ENCODE results near the gene UNC13B.

- no peak for TF ChIP-seq CTCF (IDR thresholded peaks at IDR 0.05 in 2 of 3, conservative IDR thresholded peaks at IDR 0.05 in 1 of 3; ENCODE audit: insufficient read depth in 2 of 3, low read depth in 1 of 3, low read length in 3 of 3)
- TF ChIP-seq SRSF9 (IDR thresholded peaks at IDR 0.05; ENCODE audit: borderline replicate concordance, low read depth, low read length) = no peak
- no peak for TF ChIP-seq KDM1A (IDR thresholded peaks at IDR 0.05)
- no peak for TF ChIP-seq NR2C2 (CRISPR knock-in tag; IDR thresholded peaks at IDR 0.05)
- no peak for TF ChIP-seq NR2C2 (tag; IDR thresholded peaks at IDR 0.05)
- no peak for TF ChIP-seq ZNF76 (CRISPR knock-in tag; IDR thresholded peaks at IDR 0.05; ENCODE audit: borderline replicate concordance)
- no peak for TF ChIP-seq ZBTB7A (IDR thresholded peaks at IDR 0.05; ENCODE audit: borderline replicate concordance, control insufficient read depth, low read depth, low read length)
- TF ChIP-seq NBN (IDR thresholded peaks at IDR 0.05; ENCODE audit: low read depth) = no peak
- no peak for TF ChIP-seq FOSL1 (tag; conservative IDR thresholded peaks at IDR 0.05)
- TF ChIP-seq ZNF121 (CRISPR knock-in tag; conservative IDR thresholded peaks at IDR 0.05) = no peak
Observed at GRCh38 chr9:35271637-35272036, 109.8 kb downstream of the UNC13B start.
